C4-2B (cell line): ENCODE data around the gene MS4A4E.

Experiments
- H3K27ac ChIP-seq: fragments of 450-650 bp; 2 replicates; pipeline ENCODE4 v1.5.1; 2017
- CTCF ChIP-seq: fragments of 450-650 bp; conservative IDR thresholded peaks from 2 replicates; pipeline ENCODE4 v1.5.1; 2017; ENCODE audit warnings: mild to moderate bottlenecking
- ZFX ChIP-seq: fragments of 450-650 bp; IDR thresholded peaks from 2 replicates; pipeline ENCODE4 v1.6.1; 2017

MS4A4E gene

GRCh38 chr11:60165951-60166350 lies 77.0 kb downstream of the MS4A4E start:
- no peak overlapping the region for H3K27ac ChIP-seq
- TF ChIP-seq CTCF: no peak
- no peak for TF ChIP-seq ZFX

- H3K27ac ChIP-seq: no peak overlapping the region
- TF ChIP-seq CTCF (no peak), ZFX (no peak)
Observed at GRCh38 chr11:60165538-60165937, 77.4 kb downstream of the MS4A4E start.

GRCh38 chr11:60164550-60165075 lies 78.3 kb downstream of the MS4A4E start:
- no peak overlapping the region for H3K27ac ChIP-seq
- TF ChIP-seq ZFX (no peak), CTCF (no peak)

- no peak for TF ChIP-seq CTCF
- no peak for TF ChIP-seq ZFX
Observed at GRCh38 chr11:60161766-60162165, 81.2 kb downstream of the MS4A4E start.

GRCh38 chr11:60161107-60161506 lies 81.8 kb downstream of the MS4A4E start:
- no peak overlapping the region for H3K27ac ChIP-seq
- TF ChIP-seq CTCF (no peak), ZFX (no peak)

More at GRCh38 chr11:60161766-60162165, 81.2 kb downstream of the MS4A4E start:
- no peak overlapping the region for H3K27ac ChIP-seq

GRCh38 chr11:60159868-60160267 lies 83.1 kb downstream of the MS4A4E start:
- H3K27ac ChIP-seq: no peak overlapping the region
- TF ChIP-seq ZFX (no peak), CTCF (no peak)

- no peak for TF ChIP-seq CTCF
- no peak for TF ChIP-seq ZFX
- no peak overlapping the region for H3K27ac ChIP-seq
Observed at GRCh38 chr11:60159284-60159683, 83.7 kb downstream of the MS4A4E start.
